ENCODE data around the gene CST2.
"Not testable (repeated sequence)": the region's sequence is repeated elsewhere in the genome, so short reads cannot be mapped to it uniquely, and the experiment has no call there.

CST2 gene, protein sequence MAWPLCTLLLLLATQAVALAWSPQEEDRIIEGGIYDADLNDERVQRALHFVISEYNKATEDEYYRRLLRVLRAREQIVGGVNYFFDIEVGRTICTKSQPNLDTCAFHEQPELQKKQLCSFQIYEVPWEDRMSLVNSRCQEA
- 0 reads per million in 3 donors for total RNA-seq

DNA sequence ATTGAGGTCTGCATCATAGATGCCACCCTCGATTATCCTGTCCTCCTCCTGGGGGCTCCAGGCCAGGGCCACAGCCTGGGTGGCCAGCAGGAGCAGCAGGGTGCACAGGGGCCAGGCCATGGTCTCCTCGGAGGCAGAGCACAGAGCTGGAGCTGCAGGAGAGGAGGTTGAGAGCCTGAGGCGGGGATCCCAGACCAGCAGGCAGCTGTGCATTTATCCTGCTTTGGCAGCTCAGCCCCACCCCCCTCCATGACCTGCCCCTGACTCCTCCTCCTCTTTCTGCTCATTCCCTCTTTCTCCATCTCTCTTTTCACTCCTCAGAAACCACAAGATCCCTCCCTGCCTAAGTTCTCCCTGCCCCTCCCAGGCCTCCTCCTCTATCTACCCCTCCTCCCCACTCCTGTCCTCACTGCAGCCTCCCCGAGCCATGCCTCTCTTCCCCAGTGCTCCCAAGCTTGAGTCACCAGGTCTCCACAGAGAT, at the start of gene CST2:
TSS of gene CST2 (minus strand) at position 189 of the 481 bp plus-strand sequence. CDS start at position 120, 69 bp downstream.
- no peaks in the 10 kb centered on the region for H3K27me3 ChIP-seq (replicated peaks; ENCODE audit: control insufficient read depth, insufficient read depth, low read length, poor library complexity, severe bottlenecking)
- H3K27ac ChIP-seq (ENCODE audit: insufficient read depth, low read length, poor library complexity, severe bottlenecking): no peak within 1 kb of the TSS
- H3K4me3 ChIP-seq (ENCODE audit: insufficient read depth, low read depth, low read length, poor library complexity, severe bottlenecking): no peak within 1 kb of the TSS
- no peak for DNase-seq
- H3K4me1 ChIP-seq (ENCODE audit: control insufficient read depth, insufficient read depth, low read length, poor library complexity, severe bottlenecking): no peaks in the 10 kb centered on the region
- no peaks in the 10 kb centered on the region for H3K9me3 ChIP-seq (ENCODE audit: control insufficient read depth, low read length)
- H3K36me3 ChIP-seq (ENCODE audit: control insufficient read depth, insufficient read depth, low read length): no peaks in the 10 kb centered on the region

DNA sequence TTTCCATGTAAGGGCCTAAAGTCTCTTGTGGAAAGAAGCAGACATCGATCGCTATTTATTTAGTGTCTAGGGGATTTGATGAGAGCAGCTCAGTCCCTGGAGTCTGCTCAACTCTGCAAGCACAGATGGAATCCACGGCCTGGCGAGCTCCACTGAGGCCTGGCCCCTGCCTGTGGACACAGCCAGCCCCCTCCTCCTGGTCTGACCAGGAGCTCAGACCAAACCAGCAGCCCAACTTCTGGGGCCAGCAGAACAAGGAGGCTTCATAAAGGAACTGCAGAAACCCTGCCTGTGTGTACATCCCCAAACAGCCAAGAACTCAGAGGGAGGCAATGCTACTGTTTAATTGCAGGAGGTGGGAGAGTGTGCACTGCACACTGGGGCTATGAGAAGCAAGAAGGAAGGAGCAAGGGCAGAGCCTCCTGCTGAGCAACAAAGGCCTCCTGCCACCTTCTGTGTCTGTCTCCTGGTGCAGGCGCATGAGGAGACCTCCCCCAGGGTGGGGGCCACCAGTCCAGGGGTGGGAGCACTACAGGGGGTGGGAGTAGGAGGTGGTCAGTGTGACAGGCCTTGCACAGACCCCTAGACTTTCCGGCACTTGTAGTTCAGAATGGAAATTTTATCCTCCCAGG, 49.2 kb upstream of the CST2 start:
- H3K27me3 ChIP-seq (replicated peaks; ENCODE audit: control insufficient read depth, insufficient read depth, low read length, poor library complexity, severe bottlenecking): no peaks in the 10 kb centered on the region
- no peaks in the 10 kb centered on the region for H3K36me3 ChIP-seq (ENCODE audit: control insufficient read depth, insufficient read depth, low read length)
- no peak overlapping the region for H3K27ac ChIP-seq (ENCODE audit: insufficient read depth, low read length, poor library complexity, severe bottlenecking)
- no peak overlapping the region for H3K4me3 ChIP-seq (ENCODE audit: insufficient read depth, low read depth, low read length, poor library complexity, severe bottlenecking)
- no peaks in the 10 kb centered on the region for H3K4me1 ChIP-seq (ENCODE audit: control insufficient read depth, insufficient read depth, low read length, poor library complexity, severe bottlenecking)
- no peak for DNase-seq
- no peaks in the 10 kb centered on the region for H3K9me3 ChIP-seq (ENCODE audit: control insufficient read depth, low read length)

DNA sequence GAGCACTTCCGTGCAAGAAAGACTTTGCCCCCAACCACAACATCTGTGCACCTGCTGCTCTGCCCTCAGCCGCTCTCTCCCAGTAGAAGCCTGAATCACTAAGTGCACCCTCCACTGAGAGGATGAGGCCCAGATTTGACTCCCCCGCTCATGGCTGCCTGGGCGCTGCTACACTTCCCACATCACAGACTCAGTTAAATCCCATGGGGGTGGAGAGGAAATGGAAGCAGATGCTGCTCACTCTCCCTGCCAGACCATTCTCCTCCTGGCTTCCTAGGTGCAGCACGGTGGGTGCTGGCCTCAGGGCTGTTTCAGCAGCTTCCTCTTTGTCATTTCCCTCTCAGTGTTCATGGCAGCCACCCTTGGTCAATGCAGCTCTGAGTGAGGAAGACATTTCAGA, 48.2 kb upstream of the CST2 start:
- Histone ChIP-seq H3K4me3 (ENCODE audit: insufficient read depth, low read depth, low read length, poor library complexity, severe bottlenecking) (no peak overlapping the region), H3K27ac (ENCODE audit: insufficient read depth, low read length, poor library complexity, severe bottlenecking) (no peak overlapping the region), H3K36me3 (ENCODE audit: control insufficient read depth, insufficient read depth, low read length) (no peaks in the 10 kb centered on the region), H3K27me3 (replicated peaks; ENCODE audit: control insufficient read depth, insufficient read depth, low read length, poor library complexity, severe bottlenecking) (no peaks in the 10 kb centered on the region), H3K9me3 (ENCODE audit: control insufficient read depth, low read length) (no peaks in the 10 kb centered on the region), H3K4me1 (ENCODE audit: control insufficient read depth, insufficient read depth, low read length, poor library complexity, severe bottlenecking) (no peaks in the 10 kb centered on the region)
- DNase-seq: no peak

DNA sequence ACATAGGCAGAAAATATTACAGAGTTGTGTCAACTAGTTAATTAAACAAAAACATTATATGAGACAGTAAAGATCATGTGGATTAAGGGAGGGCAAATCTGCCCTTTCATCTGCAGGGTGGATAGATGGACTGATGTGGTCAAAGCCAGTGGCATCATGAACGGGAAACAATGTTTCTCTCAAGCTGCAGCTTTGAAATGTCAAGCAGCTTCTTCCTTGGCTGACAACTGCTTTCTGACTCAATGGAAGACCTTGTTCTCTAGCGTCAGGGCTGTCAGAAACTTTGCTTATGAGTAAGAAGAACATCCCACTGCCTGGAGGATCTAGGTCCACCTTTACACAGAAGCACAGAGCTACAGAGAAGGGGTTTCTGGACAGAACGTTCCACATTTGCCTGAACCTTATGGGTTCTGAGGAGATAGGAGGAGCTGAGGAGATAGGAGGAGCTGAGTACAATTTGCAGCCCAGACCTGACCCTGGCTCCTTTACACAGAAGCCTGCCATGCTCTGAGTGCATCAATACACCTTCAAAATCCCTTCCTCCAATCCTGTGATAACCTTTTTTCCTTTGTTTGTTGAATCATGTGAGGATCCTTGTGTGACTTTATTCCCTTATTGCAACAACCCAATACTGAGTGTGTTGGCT, 47.0 kb upstream of the CST2 start:
- H3K27me3 ChIP-seq (replicated peaks; ENCODE audit: control insufficient read depth, insufficient read depth, low read length, poor library complexity, severe bottlenecking): no peaks in the 10 kb centered on the region
- no peak for DNase-seq
- H3K4me3 ChIP-seq (ENCODE audit: insufficient read depth, low read depth, low read length, poor library complexity, severe bottlenecking): no peak overlapping the region
- H3K9me3 ChIP-seq (ENCODE audit: control insufficient read depth, low read length): no peaks in the 10 kb centered on the region
- H3K27ac ChIP-seq (ENCODE audit: insufficient read depth, low read length, poor library complexity, severe bottlenecking): no peak overlapping the region
- H3K4me1 ChIP-seq (ENCODE audit: control insufficient read depth, insufficient read depth, low read length, poor library complexity, severe bottlenecking): no peaks in the 10 kb centered on the region
- no peaks in the 10 kb centered on the region for H3K36me3 ChIP-seq (ENCODE audit: control insufficient read depth, insufficient read depth, low read length)

DNA sequence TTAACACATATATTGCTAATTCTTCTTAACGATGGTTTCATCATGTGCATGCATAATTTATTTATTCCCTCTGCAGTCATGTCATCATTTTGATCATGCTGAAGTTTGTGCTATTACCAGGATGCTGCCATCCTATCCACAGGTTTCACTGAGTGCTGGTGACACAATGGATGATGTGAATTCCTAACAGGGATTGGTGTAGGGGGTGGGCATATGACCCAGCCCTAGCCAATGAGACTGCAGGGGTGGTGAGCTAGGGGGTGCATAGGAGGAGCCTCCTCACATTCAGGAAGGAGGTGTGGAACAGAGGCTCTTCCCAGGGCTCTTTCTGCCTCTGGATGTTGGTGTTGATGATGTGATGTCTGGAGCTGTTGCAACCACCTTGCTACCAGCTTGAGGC, 45.5 kb upstream of the CST2 start:
- H3K4me1 ChIP-seq (ENCODE audit: control insufficient read depth, insufficient read depth, low read length, poor library complexity, severe bottlenecking): no peaks in the 10 kb centered on the region
- no peaks in the 10 kb centered on the region for H3K27me3 ChIP-seq (replicated peaks; ENCODE audit: control insufficient read depth, insufficient read depth, low read length, poor library complexity, severe bottlenecking)
- H3K27ac ChIP-seq (ENCODE audit: insufficient read depth, low read length, poor library complexity, severe bottlenecking): no peak overlapping the region
- H3K4me3 ChIP-seq (ENCODE audit: insufficient read depth, low read depth, low read length, poor library complexity, severe bottlenecking): no peak overlapping the region
- H3K9me3 ChIP-seq (ENCODE audit: control insufficient read depth, low read length): no peaks in the 10 kb centered on the region
- DNase-seq: no peak
- H3K36me3 ChIP-seq (ENCODE audit: control insufficient read depth, insufficient read depth, low read length): no peaks in the 10 kb centered on the region

DNA sequence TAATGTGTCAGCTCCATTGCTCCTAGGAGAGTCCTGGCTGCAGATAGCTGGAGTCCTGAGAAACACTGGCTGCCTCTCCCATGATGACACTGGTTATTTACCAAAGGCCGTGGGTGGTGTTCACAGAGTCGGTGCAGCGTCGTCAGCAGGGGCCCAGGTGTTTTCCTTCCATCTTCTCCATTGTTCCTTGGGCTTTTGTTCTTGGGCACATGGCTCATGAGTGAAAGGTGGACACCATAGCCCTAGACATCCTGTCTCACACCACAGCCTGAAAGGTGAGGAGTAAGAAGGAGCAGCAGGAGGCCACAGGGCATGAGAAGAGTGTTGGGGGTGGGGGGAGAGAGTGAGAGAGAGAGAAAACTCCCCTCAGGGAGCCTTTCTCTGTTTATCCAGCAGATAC, 43.9 kb upstream of the CST2 start:
- DNase-seq: no peak
- no peak overlapping the region for H3K4me3 ChIP-seq (ENCODE audit: insufficient read depth, low read depth, low read length, poor library complexity, severe bottlenecking)
- no peaks in the 10 kb centered on the region for H3K9me3 ChIP-seq (ENCODE audit: control insufficient read depth, low read length)
- H3K36me3 ChIP-seq (ENCODE audit: control insufficient read depth, insufficient read depth, low read length): no peaks in the 10 kb centered on the region
- no peaks in the 10 kb centered on the region for H3K27me3 ChIP-seq (replicated peaks; ENCODE audit: control insufficient read depth, insufficient read depth, low read length, poor library complexity, severe bottlenecking)
- H3K27ac ChIP-seq (ENCODE audit: insufficient read depth, low read length, poor library complexity, severe bottlenecking): no peak overlapping the region
- no peaks in the 10 kb centered on the region for H3K4me1 ChIP-seq (ENCODE audit: control insufficient read depth, insufficient read depth, low read length, poor library complexity, severe bottlenecking)

DNA sequence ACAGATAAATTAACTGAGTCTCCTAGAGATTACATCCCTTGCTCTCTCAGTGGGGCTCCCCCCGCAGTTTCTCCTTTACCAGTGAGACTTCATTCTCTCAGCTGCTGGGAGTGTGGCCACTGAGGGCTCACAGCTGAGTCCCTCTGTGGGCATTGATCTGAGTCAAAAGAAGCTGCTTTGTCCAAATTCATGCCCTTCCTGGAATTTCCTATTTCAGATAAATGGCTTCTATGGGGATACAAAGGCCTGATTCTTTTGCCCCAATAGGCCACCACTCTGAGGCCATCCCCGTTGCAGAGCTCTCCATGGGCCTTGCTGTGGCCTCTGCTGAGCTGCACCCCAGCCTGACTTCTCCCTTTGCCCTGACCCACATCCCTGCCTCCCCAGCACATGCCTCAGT, 43.0 kb upstream of the CST2 start:
- Histone ChIP-seq H3K4me3 (ENCODE audit: insufficient read depth, low read depth, low read length, poor library complexity, severe bottlenecking) (no peak overlapping the region), H3K4me1 (ENCODE audit: control insufficient read depth, insufficient read depth, low read length, poor library complexity, severe bottlenecking) (no peaks in the 10 kb centered on the region), H3K36me3 (ENCODE audit: control insufficient read depth, insufficient read depth, low read length) (no peaks in the 10 kb centered on the region), H3K9me3 (ENCODE audit: control insufficient read depth, low read length) (no peaks in the 10 kb centered on the region), H3K27me3 (replicated peaks; ENCODE audit: control insufficient read depth, insufficient read depth, low read length, poor library complexity, severe bottlenecking) (no peaks in the 10 kb centered on the region), H3K27ac (ENCODE audit: insufficient read depth, low read length, poor library complexity, severe bottlenecking) (no peak overlapping the region)
- DNase-seq: no peak

DNA sequence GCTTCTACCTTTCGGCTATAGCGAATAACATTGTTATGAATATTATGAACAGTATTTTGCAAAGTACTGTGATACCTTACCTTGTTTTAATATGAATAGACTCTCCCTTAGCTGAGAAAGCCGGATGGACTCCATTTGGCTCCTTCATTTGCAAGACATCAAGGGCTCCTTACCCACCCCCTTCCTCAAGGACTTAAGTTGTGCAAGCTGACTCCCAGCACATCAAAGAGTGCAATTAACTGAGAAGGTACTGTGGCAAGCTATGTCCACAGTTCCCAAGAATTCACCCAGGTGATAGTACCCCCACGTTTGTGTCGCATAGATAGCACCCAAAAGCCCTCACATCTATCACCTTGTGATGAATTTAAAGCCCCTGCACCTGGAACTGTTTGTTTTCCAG, 41.8 kb upstream of the CST2 start:
- no peak overlapping the region for H3K27ac ChIP-seq (ENCODE audit: insufficient read depth, low read length, poor library complexity, severe bottlenecking)
- no peaks in the 10 kb centered on the region for H3K36me3 ChIP-seq (ENCODE audit: control insufficient read depth, insufficient read depth, low read length)
- no peaks in the 10 kb centered on the region for H3K27me3 ChIP-seq (replicated peaks; ENCODE audit: control insufficient read depth, insufficient read depth, low read length, poor library complexity, severe bottlenecking)
- no peak overlapping the region for H3K4me3 ChIP-seq (ENCODE audit: insufficient read depth, low read depth, low read length, poor library complexity, severe bottlenecking)
- no peaks in the 10 kb centered on the region for H3K9me3 ChIP-seq (ENCODE audit: control insufficient read depth, low read length)
- no peaks in the 10 kb centered on the region for H3K4me1 ChIP-seq (ENCODE audit: control insufficient read depth, insufficient read depth, low read length, poor library complexity, severe bottlenecking)
- no peak for DNase-seq

DNA sequence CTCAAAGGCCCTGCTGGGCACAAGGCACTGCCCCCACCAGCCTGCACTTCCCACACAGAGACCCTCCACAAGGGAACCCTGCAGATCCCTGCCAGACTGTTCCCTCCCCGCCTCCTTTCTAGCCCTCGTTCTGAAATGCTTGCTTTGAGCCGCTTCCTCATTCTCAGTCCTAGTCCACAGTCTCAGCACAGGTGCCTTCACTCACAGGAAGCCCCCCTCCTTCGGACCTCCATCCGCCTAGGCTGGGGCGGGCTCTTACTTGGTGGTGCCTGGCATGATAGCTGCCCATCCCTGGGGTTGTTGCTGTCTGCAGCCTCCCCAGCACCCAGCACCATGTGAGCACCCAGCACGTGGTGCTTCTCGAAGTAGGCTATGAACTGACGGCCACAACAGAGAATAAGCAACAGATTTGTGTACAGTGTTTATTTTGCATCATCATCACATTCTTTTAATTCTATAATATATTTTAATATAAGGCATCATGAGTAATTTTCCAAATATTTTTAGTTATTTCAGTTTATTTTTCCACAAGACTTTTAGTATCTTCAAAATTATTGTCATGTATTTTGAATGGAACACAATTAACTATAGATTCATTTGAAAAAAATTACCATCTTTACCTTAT, 40.7 kb upstream of the CST2 start:
- Histone ChIP-seq H3K27ac (ENCODE audit: insufficient read depth, low read length, poor library complexity, severe bottlenecking) (no peak overlapping the region), H3K9me3 (ENCODE audit: control insufficient read depth, low read length) (no peaks in the 10 kb centered on the region), H3K36me3 (ENCODE audit: control insufficient read depth, insufficient read depth, low read length) (no peaks in the 10 kb centered on the region), H3K27me3 (replicated peaks; ENCODE audit: control insufficient read depth, insufficient read depth, low read length, poor library complexity, severe bottlenecking) (no peaks in the 10 kb centered on the region), H3K4me3 (ENCODE audit: insufficient read depth, low read depth, low read length, poor library complexity, severe bottlenecking) (no peak overlapping the region), H3K4me1 (ENCODE audit: control insufficient read depth, insufficient read depth, low read length, poor library complexity, severe bottlenecking) (no peaks in the 10 kb centered on the region)
- no peak for DNase-seq

DNA sequence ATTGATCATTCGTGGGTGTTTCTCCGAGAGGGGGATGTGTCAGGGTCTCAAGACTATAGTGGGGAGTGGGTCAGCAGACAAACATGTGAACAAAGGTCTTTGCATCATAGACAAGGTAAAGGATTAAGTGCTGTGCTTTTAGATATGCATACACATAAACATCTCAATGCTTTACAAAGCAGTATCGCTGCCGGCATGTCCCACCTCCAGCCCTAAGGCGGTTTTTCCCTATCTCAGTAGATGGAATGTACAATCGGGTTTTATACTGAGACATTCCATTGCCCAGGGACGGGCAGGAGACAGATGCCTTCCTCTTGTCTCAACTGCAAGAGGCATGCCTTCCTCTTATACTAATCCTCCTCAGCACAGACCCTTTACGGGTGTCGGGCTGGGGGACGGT, 34.2 kb upstream of the CST2 start:
- H3K27ac ChIP-seq (ENCODE audit: insufficient read depth, low read length, poor library complexity, severe bottlenecking); H3K9me3 ChIP-seq (ENCODE audit: control insufficient read depth, low read length); H3K36me3 ChIP-seq (ENCODE audit: control insufficient read depth, insufficient read depth, low read length); H3K4me3 ChIP-seq (ENCODE audit: insufficient read depth, low read depth, low read length, poor library complexity, severe bottlenecking); H3K4me1 ChIP-seq (ENCODE audit: control insufficient read depth, insufficient read depth, low read length, poor library complexity, severe bottlenecking); DNase-seq; H3K27me3 ChIP-seq (replicated peaks; ENCODE audit: control insufficient read depth, insufficient read depth, low read length, poor library complexity, severe bottlenecking): not testable (repeated sequence)

Measured in effector memory CD4-positive, alpha-beta T cell (primary cell).